WTC11 (cell line): ENCODE data around the gene KLK15. TPM values are rescaled to one million over a fixed set of nuclear protein-coding genes. Genes with fewer than 3 reads are reported as not detected.
A peak's percentile ranks its signal among the peaks of the same experiment; 100 is the strongest.

Experiments used
- ATAC-seq: fragments of 200-7000 bp; cut with Tn5 transposase; 2 replicates; pipeline ENCODE4 v1.10.0; 2021; ENCODE audit warnings: mild to moderate bottlenecking, moderate library complexity
- CTCF ChIA-PET: fragments of 300-600 bp; sonication (Branson Sonifier 250); formaldehyde crosslinking; loops from one replicate; lab custom pipeline; 2021; ENCODE audit warnings: antibody characterized with exemption; lab: Charles Lee
- POLR2A ChIA-PET: fragments of 350-600 bp; sonication (Branson Sonifier 250); formaldehyde crosslinking; loops from one replicate; lab custom pipeline; 2021; ENCODE audit warnings: antibody characterized with exemption; lab: Charles Lee
- DNase-seq: peaks from one replicate; pipeline ENCODE4 v3.0.0; 2021; ENCODE audit warnings: low spot score
- H3K27ac Mint-ChIP-seq: 2 replicates; pipeline ENCODE4 v1.8.0; 2021; ENCODE audit warnings: mixed read lengths
- H3K27me3 Mint-ChIP-seq: 2 replicates; pipeline ENCODE4 v1.8.0; 2021; ENCODE audit warnings: low read depth, mild to moderate bottlenecking, moderate library complexity, mixed read lengths
- H3K36me3 Mint-ChIP-seq: 2 replicates; pipeline ENCODE4 v1.8.0; 2021; ENCODE audit warnings: mixed read lengths
- H3K4me1 Mint-ChIP-seq: 2 replicates; pipeline ENCODE4 v1.8.0; 2022; ENCODE audit warnings: mixed read lengths
- H3K4me3 Mint-ChIP-seq: 2 replicates; pipeline ENCODE4 v1.8.0; 2021; ENCODE audit warnings: mild to moderate bottlenecking, moderate library complexity, mixed read lengths
- H3K9me3 Mint-ChIP-seq: 2 replicates; pipeline ENCODE4 v1.8.0; 2021; ENCODE audit warnings: mixed read lengths
- ERG ChIP-seq: fragments of 250-450 bp; sonication (Bioruptor Pico); IDR thresholded peaks from 2 replicates; pipeline ENCODE4 v1.8.0; 2021; ENCODE audit warnings: mild to moderate bottlenecking
- MXD4 ChIP-seq: fragments of 250-450 bp; sonication (Bioruptor Pico); IDR thresholded peaks from 2 replicates; pipeline ENCODE4 v1.8.0; 2021; ENCODE audit warnings: mild to moderate bottlenecking, moderate library complexity, borderline replicate concordance
- MYBL2 ChIP-seq: sonication (generic); formaldehyde crosslinking; IDR thresholded peaks from 2 replicates; pipeline ENCODE4 v1.8.1; 2023; ENCODE audit warnings: mild to moderate bottlenecking, moderate library complexity, missing genetic modification reagents
- NFATC4 ChIP-seq: fragments of 250-450 bp; sonication (Bioruptor Pico); IDR thresholded peaks from 2 replicates; pipeline ENCODE4 v1.9.0; 2021; ENCODE audit warnings: mild to moderate bottlenecking
- PRRX2 ChIP-seq: fragments of 250-450 bp; sonication (Bioruptor Pico); IDR thresholded peaks from 2 replicates; pipeline ENCODE4 v1.8.0; 2021; ENCODE audit warnings: mild to moderate bottlenecking
- RELA ChIP-seq: sonication (generic); formaldehyde crosslinking; IDR thresholded peaks from 2 replicates; pipeline ENCODE4 v1.8.1; 2022; ENCODE audit warnings: missing genetic modification reagents, mild to moderate bottlenecking, borderline replicate concordance
- ZNF423 ChIP-seq: fragments of 250-450 bp; sonication (Bioruptor Pico); IDR thresholded peaks from 2 replicates; pipeline ENCODE4 v2.1.2; 2022; ENCODE audit warnings: mild to moderate bottlenecking, moderate library complexity
- ZNF671 ChIP-seq: fragments of 250-450 bp; sonication (Bioruptor Pico); IDR thresholded peaks from 2 replicates; pipeline ENCODE4 v1.8.0; 2021; ENCODE audit warnings: mild to moderate bottlenecking
- ZSCAN18 ChIP-seq: fragments of 250-450 bp; sonication (Bioruptor Pico); IDR thresholded peaks from 2 replicates; pipeline ENCODE4 v2.1.2; 2022; ENCODE audit warnings: mild to moderate bottlenecking, moderate library complexity
- total RNA-seq: library from RNA; stranded (reverse); gene quantifications from 3 replicates; pipeline ENCODE4 v1.2.3, GENCODE V29; 2021
- TF ChIP-seq, protein P1 (sequence below): sonication (generic); formaldehyde crosslinking; IDR thresholded peaks from 2 replicates; pipeline ENCODE4 v1.8.1; 2022; ENCODE audit warnings: mild to moderate bottlenecking, moderate library complexity, missing genetic modification reagents
- TF ChIP-seq, protein P2 (sequence below): fragments of 250-450 bp; sonication (Bioruptor Pico); IDR thresholded peaks from 2 replicates; pipeline ENCODE4 v1.9.0; 2021; ENCODE audit warnings: mild to moderate bottlenecking
- TF ChIP-seq, protein P3 (sequence below): fragments of 250-450 bp; sonication (Bioruptor Pico); conservative IDR thresholded peaks from 2 replicates; pipeline ENCODE4 v1.9.0; 2021; ENCODE audit warnings: mild to moderate bottlenecking

The KLK15 gene
- total RNA-seq, 1 experiment from 2014 or later, result not detected

- TF ChIP-seq ZSCAN18 (CRISPR knock-in tag) (no peak), ERG (CRISPR knock-in tag) (peak; percentile 81), MXD4 (CRISPR knock-in tag) (no peak), ZNF423 (no peak)
- TF ChIP-seq, protein P1, sequence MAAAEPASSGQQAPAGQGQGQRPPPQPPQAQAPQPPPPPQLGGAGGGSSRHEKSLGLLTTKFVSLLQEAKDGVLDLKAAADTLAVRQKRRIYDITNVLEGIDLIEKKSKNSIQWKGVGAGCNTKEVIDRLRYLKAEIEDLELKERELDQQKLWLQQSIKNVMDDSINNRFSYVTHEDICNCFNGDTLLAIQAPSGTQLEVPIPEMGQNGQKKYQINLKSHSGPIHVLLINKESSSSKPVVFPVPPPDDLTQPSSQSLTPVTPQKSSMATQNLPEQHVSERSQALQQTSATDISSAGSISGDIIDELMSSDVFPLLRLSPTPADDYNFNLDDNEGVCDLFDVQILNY (CRISPR knock-in tag), result no peak
- TF ChIP-seq, protein P2, sequence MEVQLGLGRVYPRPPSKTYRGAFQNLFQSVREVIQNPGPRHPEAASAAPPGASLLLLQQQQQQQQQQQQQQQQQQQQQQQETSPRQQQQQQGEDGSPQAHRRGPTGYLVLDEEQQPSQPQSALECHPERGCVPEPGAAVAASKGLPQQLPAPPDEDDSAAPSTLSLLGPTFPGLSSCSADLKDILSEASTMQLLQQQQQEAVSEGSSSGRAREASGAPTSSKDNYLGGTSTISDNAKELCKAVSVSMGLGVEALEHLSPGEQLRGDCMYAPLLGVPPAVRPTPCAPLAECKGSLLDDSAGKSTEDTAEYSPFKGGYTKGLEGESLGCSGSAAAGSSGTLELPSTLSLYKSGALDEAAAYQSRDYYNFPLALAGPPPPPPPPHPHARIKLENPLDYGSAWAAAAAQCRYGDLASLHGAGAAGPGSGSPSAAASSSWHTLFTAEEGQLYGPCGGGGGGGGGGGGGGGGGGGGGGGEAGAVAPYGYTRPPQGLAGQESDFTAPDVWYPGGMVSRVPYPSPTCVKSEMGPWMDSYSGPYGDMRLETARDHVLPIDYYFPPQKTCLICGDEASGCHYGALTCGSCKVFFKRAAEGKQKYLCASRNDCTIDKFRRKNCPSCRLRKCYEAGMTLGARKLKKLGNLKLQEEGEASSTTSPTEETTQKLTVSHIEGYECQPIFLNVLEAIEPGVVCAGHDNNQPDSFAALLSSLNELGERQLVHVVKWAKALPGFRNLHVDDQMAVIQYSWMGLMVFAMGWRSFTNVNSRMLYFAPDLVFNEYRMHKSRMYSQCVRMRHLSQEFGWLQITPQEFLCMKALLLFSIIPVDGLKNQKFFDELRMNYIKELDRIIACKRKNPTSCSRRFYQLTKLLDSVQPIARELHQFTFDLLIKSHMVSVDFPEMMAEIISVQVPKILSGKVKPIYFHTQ, result peak; percentile 67; the same call in 1 of the 2 replicates
Measured at GRCh38 chr19:50793558-50794065, 39.8 kb downstream of the KLK15 start (continued).

- ChIA-PET CTCF (interaction anchor here (0.7 to 5.1 kb wide), 12 partner anchors 11 to 304 kb away, joined by 3 to 38 read pairs (median 4); no protein-coding TSS in a partner anchor), POLR2A (interaction anchor here (0.8 to 1.6 kb wide), 3 partner anchors 12 to 75 kb away, joined by 3 read pairs; no protein-coding TSS in a partner anchor)
- no peaks in the 10 kb centered on the region for H3K9me3 Mint-ChIP-seq
- DNase-seq, result no peak
- ATAC-seq, result no peak
- no peak overlapping the region for H3K4me3 Mint-ChIP-seq
- peaks cover 7% of the 10 kb centered on the region for H3K36me3 Mint-ChIP-seq
- no peak overlapping the region for H3K27ac Mint-ChIP-seq
- peaks cover 12% of the 10 kb centered on the region for H3K4me1 Mint-ChIP-seq
- H3K27me3 Mint-ChIP-seq, result peaks cover 28% of the 10 kb centered on the region
- TF ChIP-seq ERG (CRISPR knock-in tag) (peak; percentile 65; the same call in 1 of the 2 replicates), MYBL2 (CRISPR knock-in tag) (no peak), RELA (CRISPR knock-in tag) (no peak), ZNF671 (CRISPR knock-in tag) (peak; percentile 87), PRRX2 (CRISPR knock-in tag) (0 out of 2 replicates have a peak, but pooled peaks have one; percentile 66), NFATC4 (CRISPR knock-in tag) (peak; percentile 72; the same call in 1 of the 2 replicates)
- TF ChIP-seq, protein P3, sequence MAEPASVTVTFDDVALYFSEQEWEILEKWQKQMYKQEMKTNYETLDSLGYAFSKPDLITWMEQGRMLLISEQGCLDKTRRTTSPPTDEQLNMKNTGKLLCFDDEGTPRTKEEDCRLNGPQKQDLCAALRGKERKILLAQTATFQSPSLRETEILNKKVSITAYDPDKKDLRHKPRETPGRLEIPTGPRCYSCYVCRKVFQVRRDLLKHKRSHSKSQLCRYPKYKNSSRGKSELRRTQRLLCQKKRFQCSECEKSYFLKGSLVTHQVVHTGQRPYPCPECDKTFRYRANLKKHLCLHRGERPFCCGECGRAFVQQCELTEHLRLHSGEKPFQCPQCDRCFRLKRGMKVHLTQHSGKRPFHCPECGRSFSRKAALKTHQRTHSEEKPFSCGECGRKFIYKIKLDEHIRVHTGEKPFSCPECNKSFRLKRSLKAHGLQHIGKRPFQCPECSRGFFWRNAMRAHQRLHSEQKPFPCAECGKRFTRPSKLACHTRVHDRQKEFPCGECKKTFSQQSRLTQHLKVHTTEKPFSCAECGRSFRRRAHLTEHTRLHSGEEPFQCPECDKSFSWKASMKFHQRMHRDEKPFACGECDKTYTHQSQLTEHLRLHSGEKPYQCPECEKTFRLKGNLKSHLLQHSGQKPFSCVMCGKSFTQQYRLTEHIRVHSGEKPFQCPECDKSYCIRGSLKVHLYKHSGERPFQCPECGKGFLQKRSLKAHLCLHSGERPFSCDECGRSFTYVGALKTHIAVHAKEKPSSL (CRISPR knock-in tag), result peak; percentile 64; the same call in 1 of the 2 replicates
- TF ChIP-seq, protein P2, result 0 out of 2 replicates have a peak, but pooled peaks have one; percentile 60
Measured at GRCh38 chr19:50792272-50793250, 40.8 kb downstream of the KLK15 start.
